ENCODE measurements around the gene PLXNA4. TPM values are rescaled to one million over a fixed set of nuclear protein-coding genes. Genes with fewer than 3 reads are reported as not detected.

PLXNA4 gene
- polyA plus RNA-seq, 1 donor (not counting 4 experiments of a cell fraction or from before 2014, with no cell fraction given), result 0.01 TPM

- dilution Hi-C loops (cut with MboI; ENCODE audit: extremely low pct_ligation_motif_present, low sequenced_read_pairs), result no loop called here
- no peaks in the 10 kb centered on the region for H3K9me1 ChIP-seq (ENCODE audit: control insufficient read depth, extremely low read depth, insufficient read depth, low read length)
- FAIRE-seq, result no peak
These were observed 5.2 kb upstream of the PLXNA4 start for GRCh38 chr7:132581431-132581830.

DNA sequence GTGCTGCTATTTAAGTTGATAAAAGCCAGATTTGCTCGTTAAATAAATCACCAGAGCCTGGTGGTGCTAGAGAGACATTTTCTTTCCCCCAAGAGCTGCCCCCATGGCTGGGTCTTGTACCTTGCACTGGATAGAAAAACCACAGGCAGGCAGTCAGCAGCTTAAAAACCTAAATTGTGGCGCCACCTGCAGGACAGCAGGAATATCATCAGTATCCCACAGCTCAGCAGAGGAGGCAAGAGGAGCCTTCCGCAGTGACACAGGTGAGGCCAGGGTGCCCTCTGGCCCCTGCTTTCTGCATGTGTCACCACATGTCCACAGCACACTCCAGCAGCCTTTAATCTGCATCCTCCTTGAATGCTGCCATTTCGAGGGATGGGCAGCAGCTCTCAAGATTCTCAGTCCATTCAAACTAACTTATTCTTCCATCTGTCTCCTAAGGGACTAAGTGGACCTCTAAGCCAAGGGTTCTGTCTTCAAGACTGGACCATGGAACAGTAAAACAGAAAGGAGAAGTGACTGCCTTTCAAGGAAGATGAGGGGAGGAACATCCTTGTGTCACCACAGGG lies 4.5 kb upstream of the PLXNA4 start:
- FAIRE-seq (no peak), DNase-seq (ENCODE audit: low read depth, low spot score) (peak; percentile 15)
- TF ChIP-seq EZH2 (IDR thresholded peaks at IDR 0.05; ENCODE audit: low read length), result no peak
- TF ChIP-seq, protein P1, sequence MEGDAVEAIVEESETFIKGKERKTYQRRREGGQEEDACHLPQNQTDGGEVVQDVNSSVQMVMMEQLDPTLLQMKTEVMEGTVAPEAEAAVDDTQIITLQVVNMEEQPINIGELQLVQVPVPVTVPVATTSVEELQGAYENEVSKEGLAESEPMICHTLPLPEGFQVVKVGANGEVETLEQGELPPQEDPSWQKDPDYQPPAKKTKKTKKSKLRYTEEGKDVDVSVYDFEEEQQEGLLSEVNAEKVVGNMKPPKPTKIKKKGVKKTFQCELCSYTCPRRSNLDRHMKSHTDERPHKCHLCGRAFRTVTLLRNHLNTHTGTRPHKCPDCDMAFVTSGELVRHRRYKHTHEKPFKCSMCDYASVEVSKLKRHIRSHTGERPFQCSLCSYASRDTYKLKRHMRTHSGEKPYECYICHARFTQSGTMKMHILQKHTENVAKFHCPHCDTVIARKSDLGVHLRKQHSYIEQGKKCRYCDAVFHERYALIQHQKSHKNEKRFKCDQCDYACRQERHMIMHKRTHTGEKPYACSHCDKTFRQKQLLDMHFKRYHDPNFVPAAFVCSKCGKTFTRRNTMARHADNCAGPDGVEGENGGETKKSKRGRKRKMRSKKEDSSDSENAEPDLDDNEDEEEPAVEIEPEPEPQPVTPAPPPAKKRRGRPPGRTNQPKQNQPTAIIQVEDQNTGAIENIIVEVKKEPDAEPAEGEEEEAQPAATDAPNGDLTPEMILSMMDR (optimal IDR thresholded peaks at IDR 0.05 in 1 of 3, IDR thresholded peaks at IDR 0.05 in 1 of 3, conservative IDR thresholded peaks at IDR 0.05 in 1 of 3; ENCODE audit: extremely low read depth in 1 of 3, insufficient read depth in 2 of 3, low read length in 3 of 3), result peak; percentile 63 to 96 (median 66)

More at GRCh38 chr7:132581431-132581830, 5.2 kb upstream of the PLXNA4 start:
- no peaks in the 10 kb centered on the region for H3K9me3 ChIP-seq (ENCODE audit: control insufficient read depth, low read depth, low read length)
- no peak for DNase-seq (ENCODE audit: low read depth, low spot score)
- no peak overlapping the region for H3K4me2 ChIP-seq (ENCODE audit: control insufficient read depth, extremely low read depth, insufficient read depth, low read depth, low read length)
- H3K9ac ChIP-seq (ENCODE audit: control insufficient read depth, extremely low read depth, insufficient read depth, low read length), result no peak overlapping the region
- H3K27ac ChIP-seq (ENCODE audit: control insufficient read depth, insufficient read depth, low read length), result no peak overlapping the region
- no peak overlapping the region for H3K4me3 ChIP-seq (ENCODE audit: control insufficient read depth in 2 of 3, extremely low read depth in 1 of 3, insufficient read depth in 2 of 3, low read depth in 1 of 3, low read length in 3 of 3)
- peaks cover 42% of the 10 kb centered on the region for H3K27me3 ChIP-seq (ENCODE audit: control insufficient read depth, extremely low read depth, insufficient read depth, low read length)
- TF ChIP-seq, protein P1 (optimal IDR thresholded peaks at IDR 0.05 in 1 of 3, IDR thresholded peaks at IDR 0.05 in 1 of 3, conservative IDR thresholded peaks at IDR 0.05 in 1 of 3; ENCODE audit: extremely low read depth in 1 of 3, insufficient read depth in 2 of 3, low read length in 3 of 3), result no peak
- TF ChIP-seq EZH2 (IDR thresholded peaks at IDR 0.05; ENCODE audit: low read length), result no peak
- H3K4me1 ChIP-seq (ENCODE audit: control insufficient read depth, extremely low read depth, insufficient read depth, low read length), result no peaks in the 10 kb centered on the region
- H4K20me1 ChIP-seq (ENCODE audit: control insufficient read depth, extremely low read depth, insufficient read depth, low read length), result no peaks in the 10 kb centered on the region
- no peaks in the 10 kb centered on the region for H3K36me3 ChIP-seq (ENCODE audit: control insufficient read depth in 2 of 2, extremely low read depth in 1 of 2, insufficient read depth in 2 of 2, low read length in 2 of 2)
- no peak overlapping the region for H2AFZ ChIP-seq (ENCODE audit: control insufficient read depth, low read length)
- H3K79me2 ChIP-seq (ENCODE audit: control insufficient read depth, insufficient read depth, low read length), result no peaks in the 10 kb centered on the region

More for the DNA sequence above, 4.5 kb upstream of the PLXNA4 start:
- Histone ChIP-seq H3K4me3 (ENCODE audit: control insufficient read depth in 2 of 3, extremely low read depth in 1 of 3, insufficient read depth in 2 of 3, low read depth in 1 of 3, low read length in 3 of 3) (no peak overlapping the region), H3K9ac (ENCODE audit: control insufficient read depth, extremely low read depth, insufficient read depth, low read length) (no peak overlapping the region), H4K20me1 (ENCODE audit: control insufficient read depth, extremely low read depth, insufficient read depth, low read length) (no peaks in the 10 kb centered on the region), H3K9me1 (ENCODE audit: control insufficient read depth, extremely low read depth, insufficient read depth, low read length) (no peaks in the 10 kb centered on the region), H3K4me1 (ENCODE audit: control insufficient read depth, extremely low read depth, insufficient read depth, low read length) (peaks cover 2% of the 10 kb centered on the region), H3K27ac (ENCODE audit: control insufficient read depth, insufficient read depth, low read length) (no peak overlapping the region), H3K4me2 (ENCODE audit: control insufficient read depth, extremely low read depth, insufficient read depth, low read depth, low read length) (no peak overlapping the region), H2AFZ (ENCODE audit: control insufficient read depth, low read length) (no peak overlapping the region), H3K27me3 (ENCODE audit: control insufficient read depth, extremely low read depth, insufficient read depth, low read length) (peaks cover 49% of the 10 kb centered on the region), H3K36me3 (ENCODE audit: control insufficient read depth in 2 of 2, extremely low read depth in 1 of 2, insufficient read depth in 2 of 2, low read length in 2 of 2) (no peaks in the 10 kb centered on the region), H3K79me2 (ENCODE audit: control insufficient read depth, insufficient read depth, low read length) (no peaks in the 10 kb centered on the region), H3K9me3 (ENCODE audit: control insufficient read depth, low read depth, low read length) (no peaks in the 10 kb centered on the region)
- dilution Hi-C loops (cut with MboI; ENCODE audit: extremely low pct_ligation_motif_present, low sequenced_read_pairs), result no loop called here

Measured in keratinocyte (primary cell).